Measurements from ENCODE around the gene CKM.

CKM gene

DNA sequence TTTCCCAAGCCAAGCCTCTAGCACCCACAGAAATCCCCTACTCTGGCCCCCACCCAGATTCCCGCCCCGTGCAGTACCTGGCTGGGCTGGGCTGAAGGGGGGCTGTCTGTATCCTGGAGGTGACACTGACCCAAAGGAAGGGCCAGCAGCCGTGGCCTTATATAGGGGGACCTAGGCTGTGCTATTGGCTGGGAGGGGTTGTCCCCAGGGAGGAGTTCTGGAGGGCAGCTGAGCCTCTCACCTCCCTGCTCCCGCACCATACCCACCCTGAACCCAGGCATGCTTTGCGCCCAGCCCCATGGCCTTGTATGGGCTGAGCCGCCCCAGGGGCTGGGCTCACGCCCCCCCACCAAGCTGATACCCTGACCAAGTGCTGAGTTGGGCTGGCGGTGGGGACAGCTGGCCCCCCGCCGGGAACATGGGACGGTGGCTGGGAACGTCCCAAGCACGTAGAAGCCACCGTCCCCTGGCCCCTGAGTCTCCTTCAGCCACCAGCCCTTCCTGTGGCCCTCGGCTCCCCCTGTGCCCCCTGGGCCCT lies at the start of gene CKM:
TSS of gene CKM (minus strand) at position 132 of the 538 bp plus-strand sequence. CDS start 3,162 bp downstream, outside the sequence.
- DNase-seq = no peak

DNA sequence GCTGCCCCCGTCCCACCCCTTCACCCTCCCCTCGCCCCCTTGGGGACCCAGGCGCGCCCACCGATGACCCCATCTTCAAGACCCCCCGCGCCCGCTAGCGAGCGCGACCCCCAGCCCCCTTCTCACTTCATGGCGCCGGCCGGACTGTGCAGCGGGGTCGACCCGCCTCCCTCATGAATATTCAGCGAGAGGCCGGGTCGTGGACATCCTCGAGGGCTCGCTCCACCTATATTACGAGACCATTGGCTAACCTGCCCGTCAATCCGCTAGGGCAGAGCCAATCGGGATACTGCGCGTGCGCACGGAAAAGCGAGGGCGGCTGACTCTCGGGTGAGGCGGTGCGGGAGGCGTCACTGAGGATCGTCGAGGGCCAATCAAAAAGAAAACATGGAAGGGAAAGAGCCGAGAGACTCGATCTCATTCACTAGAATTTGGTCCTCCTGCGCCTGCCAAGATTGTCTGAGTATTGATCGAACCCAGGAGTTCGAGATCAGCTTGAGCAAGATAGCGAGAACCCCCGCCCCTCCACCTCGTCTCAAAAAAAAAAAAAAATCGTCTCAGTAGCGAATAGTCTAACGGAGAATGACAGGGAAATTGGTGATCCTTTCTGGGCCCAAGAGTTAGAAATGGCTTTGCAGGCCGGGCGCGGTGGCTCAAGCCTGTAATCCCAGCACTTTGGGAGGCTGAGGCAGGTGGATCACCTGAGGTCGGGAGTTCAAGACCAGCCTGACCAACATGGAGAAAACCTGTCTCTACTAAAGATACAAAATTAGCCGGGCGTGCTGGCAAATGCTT lies 47.9 kb upstream of the CKM start, which contains the start of gene ERCC2:
TSS of gene ERCC2 (minus strand) at position 164 of the 795 bp plus-strand sequence. CDS start at position 131, 33 bp downstream.
- peak; percentile 99 for DNase-seq

DNA sequence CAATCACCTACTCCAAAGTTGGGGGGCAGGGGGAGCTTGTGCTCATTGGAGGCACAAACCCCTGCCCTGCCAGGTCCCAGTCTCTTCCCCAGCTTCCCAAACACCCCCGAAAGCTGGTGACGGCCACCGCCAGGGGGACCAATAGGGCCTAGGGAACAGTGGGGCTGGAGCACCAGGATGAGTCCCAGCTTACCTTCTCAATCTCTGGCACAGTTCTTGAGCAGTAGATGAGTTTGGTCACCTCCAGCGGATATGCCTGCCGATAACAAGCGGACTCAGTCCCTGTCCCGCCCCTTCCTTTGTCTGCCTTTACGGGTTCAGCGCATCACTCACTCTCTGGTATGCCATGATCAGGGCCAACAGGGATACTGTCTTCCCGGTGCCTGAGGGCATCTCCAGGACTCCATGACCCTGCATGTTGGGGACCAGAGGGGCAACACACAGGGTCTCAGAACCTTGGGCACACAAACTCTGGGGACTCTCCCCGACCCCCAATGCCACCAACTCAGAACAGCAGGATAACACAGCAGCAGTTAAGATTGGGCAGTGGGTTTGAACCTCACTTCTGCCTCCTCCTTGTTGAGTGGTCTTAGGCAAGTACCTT lies 46.2 kb upstream of the CKM start:
- DNase-seq = no peak

GRCh38 chr19:45368127-45368526 lies 45.5 kb upstream of the CKM start:
- no peak for DNase-seq

- DNase-seq = no peak
Measured at GRCh38 chr19:45364696-45365095, 42.0 kb upstream of the CKM start.

DNA sequence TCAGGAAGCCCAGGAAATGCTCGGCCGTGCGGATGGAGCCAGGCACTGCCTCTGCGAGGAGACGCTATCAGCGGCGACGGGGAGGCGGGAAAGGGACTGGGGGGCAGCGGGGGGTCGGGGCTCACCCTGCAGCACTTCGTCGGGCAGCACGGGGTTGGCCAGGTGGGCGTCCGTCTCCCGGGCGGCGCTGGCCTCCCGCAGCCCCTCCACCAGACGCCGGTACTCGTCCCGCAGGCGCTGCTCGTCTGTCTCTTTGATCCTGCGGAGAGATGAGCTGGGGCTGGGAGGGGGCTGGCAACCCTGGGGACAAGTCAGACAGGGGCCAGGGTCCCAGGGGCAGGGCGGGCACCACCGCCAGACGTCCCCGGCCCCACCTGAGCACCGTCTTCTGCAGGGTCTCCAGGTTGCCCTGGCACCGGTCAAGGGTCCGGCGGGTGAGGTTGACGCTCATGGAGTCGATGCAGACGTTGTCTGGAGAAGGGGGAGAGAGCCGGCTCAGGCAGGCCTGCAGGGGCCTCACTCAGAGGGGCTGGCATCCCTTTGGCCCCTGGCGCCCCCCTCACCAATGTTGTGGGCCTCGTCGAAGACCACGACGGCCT lies 41.3 kb upstream of the CKM start:
- no peak for DNase-seq

- DNase-seq = no peak
Measured at GRCh38 chr19:45362291-45362690, 39.6 kb upstream of the CKM start.

GRCh38 chr19:45361608-45362007 lies 38.9 kb upstream of the CKM start:
- no peak for DNase-seq

DNA sequence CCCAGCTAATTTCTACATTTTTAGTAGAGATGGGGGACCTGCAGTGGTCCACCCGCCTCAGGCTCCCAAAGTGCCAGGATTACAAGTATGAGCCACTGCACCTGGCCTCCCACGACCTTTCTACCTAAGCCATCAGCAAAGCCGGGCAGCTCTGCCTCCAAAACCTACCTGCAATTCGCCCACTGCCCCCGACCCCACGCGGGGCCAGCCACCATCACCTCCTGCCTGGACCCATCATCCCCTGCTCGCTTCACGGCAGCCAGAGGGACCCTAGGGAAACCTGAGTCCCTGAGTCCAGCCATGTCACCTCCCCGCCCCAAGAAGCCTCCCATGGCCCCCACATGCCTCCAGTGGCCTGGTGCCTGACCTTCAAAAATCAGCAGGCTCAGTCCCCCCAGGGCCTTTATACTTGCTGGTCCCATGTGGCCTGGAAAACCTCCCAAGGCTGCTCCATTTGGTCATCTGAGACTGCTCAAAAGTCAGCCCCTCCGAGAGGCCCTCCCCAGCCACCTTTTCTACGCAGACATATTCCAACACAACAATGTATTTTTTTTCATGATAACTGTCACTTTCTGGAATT lies 35.6 kb upstream of the CKM start:
- DNase-seq = no peak

DNA sequence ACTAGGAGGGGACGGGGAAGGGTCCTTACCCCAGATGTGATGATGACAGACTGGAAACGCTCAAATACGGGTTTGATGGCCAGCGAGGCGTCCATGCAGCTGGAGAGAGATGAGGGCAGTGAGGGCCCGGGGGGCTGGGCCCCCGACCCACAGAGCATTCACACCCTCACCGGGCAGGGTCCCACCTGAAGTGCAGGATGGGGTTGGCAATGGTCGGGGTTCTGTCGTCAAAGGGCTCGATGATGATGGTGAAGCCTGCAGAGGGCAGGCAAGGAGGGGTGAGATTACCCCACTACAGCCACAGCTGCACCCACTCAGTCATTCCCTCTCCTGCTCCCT lies 34.7 kb upstream of the CKM start:
- DNase-seq = no peak

GRCh38 chr19:45356760-45357444 lies 34.2 kb upstream of the CKM start:
- peak; percentile 82 for DNase-seq

DNA sequence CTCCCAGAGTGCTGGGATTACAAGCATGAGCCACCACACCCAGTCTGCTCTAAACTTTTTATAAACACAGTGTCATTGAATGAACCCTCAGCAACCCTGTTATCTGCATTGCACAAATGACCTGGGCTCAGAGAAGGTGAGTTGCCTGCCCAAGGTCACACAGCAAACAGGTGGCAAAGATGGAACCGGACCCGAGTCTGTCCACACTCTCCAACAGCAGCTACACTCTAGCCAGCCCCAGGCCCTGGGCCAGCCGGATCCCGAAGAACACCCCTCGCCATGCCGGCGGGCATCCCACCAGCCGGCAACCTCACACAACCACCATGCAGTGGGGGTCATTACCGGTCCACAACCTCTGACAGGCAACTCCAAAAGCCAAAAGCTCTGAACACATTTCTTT lies 33.2 kb upstream of the CKM start:
- no peak for DNase-seq

DNA sequence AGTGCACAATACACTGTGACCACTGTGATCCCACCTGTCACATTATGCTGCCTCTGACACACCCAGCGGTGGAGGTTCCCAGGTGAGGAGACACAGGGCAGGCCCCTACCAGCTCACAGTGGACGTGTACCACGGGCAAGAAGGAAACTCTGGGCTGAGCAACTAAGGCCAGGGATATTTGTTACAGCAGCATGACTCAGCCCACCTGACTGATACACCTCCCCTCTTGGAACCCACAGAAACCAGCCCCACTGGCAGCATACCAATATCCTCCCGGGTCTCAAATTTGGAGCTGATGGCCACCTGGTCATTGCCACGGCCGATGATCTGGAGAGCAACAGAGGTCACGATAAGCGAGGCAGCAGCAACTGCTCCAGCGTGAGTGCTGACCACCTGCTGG lies 32.7 kb upstream of the CKM start:
- no peak for DNase-seq

GRCh38 chr19:45354241-45354842 lies 31.7 kb upstream of the CKM start:
- DNase-seq = peak; percentile 94

DNA sequence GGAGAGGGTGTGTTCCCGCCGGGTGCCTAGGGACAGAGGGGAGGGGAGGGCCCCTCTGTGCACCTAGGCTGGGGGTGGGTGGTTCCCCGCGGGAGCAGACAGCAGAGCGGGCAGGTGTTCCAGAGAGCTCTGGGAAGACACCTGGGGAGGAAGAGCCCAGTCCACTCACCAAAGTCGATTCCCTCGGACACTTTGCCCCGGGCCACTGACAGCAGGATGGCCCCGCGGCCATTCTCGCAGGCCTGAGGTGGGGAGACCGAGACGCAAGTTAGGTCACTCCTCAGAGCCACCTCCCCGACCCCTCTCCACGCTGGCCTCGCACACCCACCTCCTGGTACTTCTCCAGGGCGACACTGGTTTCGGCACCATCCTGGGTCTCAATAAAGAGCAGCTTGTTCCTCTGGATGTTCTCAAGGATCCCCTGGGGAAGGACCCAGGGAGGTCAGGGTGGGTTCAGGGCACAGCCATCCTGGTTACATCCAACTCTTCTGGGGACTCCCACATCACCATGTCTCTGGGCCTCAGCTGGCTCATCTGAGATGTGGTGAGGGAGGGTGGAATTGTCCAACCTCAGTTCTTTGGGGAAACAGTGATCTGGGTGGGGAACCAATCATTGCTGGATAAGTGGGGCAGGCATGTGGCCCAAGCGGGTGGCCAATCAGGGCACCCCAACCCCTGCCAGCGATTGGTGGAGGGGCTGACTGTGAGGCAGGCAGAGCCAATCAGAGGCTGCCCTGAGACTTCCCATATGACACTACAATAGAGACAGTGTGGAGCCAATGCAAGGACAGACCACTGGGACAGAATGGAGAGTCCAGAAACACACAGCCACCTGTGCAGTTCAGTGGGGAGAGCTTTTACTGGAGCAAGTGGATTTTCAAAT lies 30.5 kb upstream of the CKM start:
- peak; percentile 52 for DNase-seq

DNA sequence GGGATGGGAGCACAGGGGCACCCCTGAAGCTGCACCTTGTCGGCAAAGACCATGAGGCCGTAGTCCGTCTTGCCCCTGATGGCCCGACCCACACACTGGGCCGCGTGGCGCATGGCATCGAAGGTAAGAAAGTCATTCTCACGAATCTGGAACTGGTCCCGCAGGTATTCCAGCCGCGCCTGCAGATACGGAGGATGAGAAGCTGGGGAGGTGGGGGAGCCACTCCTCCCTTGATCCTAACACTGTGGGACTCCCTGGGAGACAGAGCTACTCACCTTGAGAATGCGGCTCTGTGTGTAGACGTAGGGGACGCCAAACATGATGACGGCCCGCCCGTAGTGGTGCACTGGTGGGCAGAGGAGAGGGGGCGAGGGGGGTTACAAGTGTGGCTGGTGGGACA lies 29.8 kb upstream of the CKM start:
- no peak for DNase-seq

GRCh38 chr19:45352062-45352461 lies 29.4 kb upstream of the CKM start:
- DNase-seq = no peak

DNA sequence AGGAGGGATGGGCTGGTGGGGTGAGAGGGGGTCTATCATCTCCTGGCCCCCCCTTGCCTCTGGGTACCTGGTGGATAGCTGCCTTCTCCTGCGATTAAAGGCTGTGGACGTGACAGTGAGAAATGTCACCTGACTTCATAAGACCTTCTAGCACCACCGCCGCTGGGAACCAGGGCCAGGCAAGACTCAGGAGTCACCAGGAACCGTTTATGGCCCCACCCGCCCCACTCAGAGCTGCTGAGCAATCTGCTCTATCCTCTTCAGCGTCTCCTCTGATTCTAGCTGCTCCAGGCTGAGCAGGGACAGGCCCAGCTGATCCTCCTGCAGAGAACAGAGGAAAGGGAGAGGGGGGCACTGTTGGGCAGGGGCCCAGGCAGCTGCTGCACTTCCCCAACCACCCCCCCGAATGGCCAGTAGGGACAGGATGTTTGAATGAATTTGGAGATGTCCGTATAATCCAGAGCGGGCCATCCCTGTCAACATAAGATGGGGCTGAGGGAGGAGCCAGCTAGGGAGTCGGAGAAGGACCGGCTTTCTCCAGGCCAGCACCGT lies 28.8 kb upstream of the CKM start:
- DNase-seq = no peak

- no peak for DNase-seq
Measured at GRCh38 chr19:45350477-45351058, 27.9 kb upstream of the CKM start.

- DNase-seq = no peak
Measured at GRCh38 chr19:45349430-45349941, 26.8 kb upstream of the CKM start.

DNA sequence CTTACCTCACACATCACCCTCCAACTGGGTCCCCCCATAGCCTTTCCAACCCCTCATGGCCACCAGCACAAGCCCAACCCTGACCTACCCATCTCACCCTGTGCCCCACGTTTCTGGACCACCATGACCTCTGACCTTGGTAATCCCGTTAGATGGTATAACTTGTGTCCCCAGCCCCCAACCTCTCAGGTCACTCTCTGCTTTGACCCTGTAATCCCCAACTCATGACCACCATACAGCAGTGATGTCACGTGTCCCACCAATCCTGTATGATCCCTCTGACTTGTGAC lies 26.4 kb upstream of the CKM start:
- DNase-seq = no peak
